Measurements from ENCODE around the gene GALR1.

DNA sequence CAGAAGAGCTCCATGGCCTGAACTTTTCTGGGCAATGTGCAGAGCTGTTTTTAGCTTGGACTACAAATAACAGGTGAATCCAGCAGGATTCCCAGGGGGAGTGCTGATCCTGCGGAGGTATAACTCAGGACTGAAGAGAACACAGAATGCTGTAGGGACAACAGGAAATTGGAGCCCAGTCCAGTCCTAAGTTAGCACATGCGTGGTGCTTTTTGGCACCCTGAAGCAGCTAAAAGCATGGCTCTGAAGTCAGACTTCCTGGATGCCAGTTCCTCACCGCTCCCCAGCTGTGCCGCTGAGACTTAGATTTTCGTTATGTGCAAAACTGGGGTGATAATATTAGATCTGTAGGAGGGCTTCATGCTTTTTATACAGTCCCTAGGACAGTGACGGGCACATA is 58.6 kb downstream of the GALR1 start:
- TF ChIP-seq, protein P1, sequence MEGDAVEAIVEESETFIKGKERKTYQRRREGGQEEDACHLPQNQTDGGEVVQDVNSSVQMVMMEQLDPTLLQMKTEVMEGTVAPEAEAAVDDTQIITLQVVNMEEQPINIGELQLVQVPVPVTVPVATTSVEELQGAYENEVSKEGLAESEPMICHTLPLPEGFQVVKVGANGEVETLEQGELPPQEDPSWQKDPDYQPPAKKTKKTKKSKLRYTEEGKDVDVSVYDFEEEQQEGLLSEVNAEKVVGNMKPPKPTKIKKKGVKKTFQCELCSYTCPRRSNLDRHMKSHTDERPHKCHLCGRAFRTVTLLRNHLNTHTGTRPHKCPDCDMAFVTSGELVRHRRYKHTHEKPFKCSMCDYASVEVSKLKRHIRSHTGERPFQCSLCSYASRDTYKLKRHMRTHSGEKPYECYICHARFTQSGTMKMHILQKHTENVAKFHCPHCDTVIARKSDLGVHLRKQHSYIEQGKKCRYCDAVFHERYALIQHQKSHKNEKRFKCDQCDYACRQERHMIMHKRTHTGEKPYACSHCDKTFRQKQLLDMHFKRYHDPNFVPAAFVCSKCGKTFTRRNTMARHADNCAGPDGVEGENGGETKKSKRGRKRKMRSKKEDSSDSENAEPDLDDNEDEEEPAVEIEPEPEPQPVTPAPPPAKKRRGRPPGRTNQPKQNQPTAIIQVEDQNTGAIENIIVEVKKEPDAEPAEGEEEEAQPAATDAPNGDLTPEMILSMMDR (IDR thresholded peaks at IDR 0.05): no peak
- no peak for TF ChIP-seq POLR2A (IDR thresholded peaks at IDR 0.05)
- no peak for TF ChIP-seq POLR2AphosphoS5 (IDR thresholded peaks at IDR 0.05)
